ENCODE data around the gene ZNF350.
A peak's percentile ranks its signal among the peaks of the same experiment; 100 is the strongest.
"Not testable (repeated sequence)": the region's sequence is repeated elsewhere in the genome, so short reads cannot be mapped to it uniquely, and the experiment has no call there.

The ZNF350 gene

GRCh38 chr19:51986309-51987291 is at the start of gene ZNF350:
TSS of gene ZNF350 (minus strand) at chr19:51986840. CDS start at chr19:51974360, 12,480 bp downstream.
- peak; percentile 83 for DNase-seq

- no peak for DNase-seq
Observed at GRCh38 chr19:52034051-52034728, 47.5 kb upstream of the ZNF350 start.

GRCh38 chr19:52028780-52029123 is 42.1 kb upstream of the ZNF350 start:
- DNase-seq, result no peak

GRCh38 chr19:52028027-52028779 is 41.6 kb upstream of the ZNF350 start, which contains the start of gene ZNF614:
TSS of gene ZNF614 (minus strand) at chr19:52028379. CDS start at chr19:52025745, 2,634 bp downstream.
- peak; percentile 81 for DNase-seq

- not testable (repeated sequence) for DNase-seq
Observed at GRCh38 chr19:52026255-52026990, 39.8 kb upstream of the ZNF350 start.

- not testable (repeated sequence) for DNase-seq
Observed at GRCh38 chr19:52024478-52024877, 37.8 kb upstream of the ZNF350 start.

GRCh38 chr19:52022193-52022592 is 35.6 kb upstream of the ZNF350 start:
- no peak for DNase-seq

- DNase-seq, result no peak
Observed at GRCh38 chr19:52020506-52020905, 33.9 kb upstream of the ZNF350 start.

GRCh38 chr19:52010674-52011073 is 24.0 kb upstream of the ZNF350 start:
- no peak for DNase-seq

- peak; percentile 64 for DNase-seq
Observed at GRCh38 chr19:52007806-52008557, 21.3 kb upstream of the ZNF350 start, which contains the start of gene ZNF615. TSS of gene ZNF615 (minus strand) at chr19:52008211. CDS start at chr19:52003711, 4,500 bp downstream.

- DNase-seq, result no peak
Observed at GRCh38 chr19:52007451-52007805, 20.8 kb upstream of the ZNF350 start.

GRCh38 chr19:51994048-51994644 is 7.5 kb upstream of the ZNF350 start:
- DNase-seq, result no peak

GRCh38 chr19:51993422-51993821 is 6.8 kb upstream of the ZNF350 start:
- no peak for DNase-seq

GRCh38 chr19:51983361-51983760 is 3.3 kb downstream of the ZNF350 start:
- DNase-seq, result no peak

- DNase-seq, result not testable (repeated sequence)
Observed at GRCh38 chr19:51980926-51981325, 5.7 kb downstream of the ZNF350 start.

GRCh38 chr19:51980116-51980736 is 6.4 kb downstream of the ZNF350 start:
- DNase-seq, result no peak

- DNase-seq, result no peak
Observed at GRCh38 chr19:51978882-51979281, 7.8 kb downstream of the ZNF350 start.

GRCh38 chr19:51977346-51977745 is 9.3 kb downstream of the ZNF350 start:
- no peak for DNase-seq

GRCh38 chr19:51976852-51977251 is 9.8 kb downstream of the ZNF350 start:
- no peak for DNase-seq

GRCh38 chr19:51975787-51976186 is 10.9 kb downstream of the ZNF350 start:
- not testable (repeated sequence) for DNase-seq

- DNase-seq, result no peak
Observed at GRCh38 chr19:51971624-51972023, 15.0 kb downstream of the ZNF350 start.
